ENCODE results near the gene TOP3A.

DNA sequence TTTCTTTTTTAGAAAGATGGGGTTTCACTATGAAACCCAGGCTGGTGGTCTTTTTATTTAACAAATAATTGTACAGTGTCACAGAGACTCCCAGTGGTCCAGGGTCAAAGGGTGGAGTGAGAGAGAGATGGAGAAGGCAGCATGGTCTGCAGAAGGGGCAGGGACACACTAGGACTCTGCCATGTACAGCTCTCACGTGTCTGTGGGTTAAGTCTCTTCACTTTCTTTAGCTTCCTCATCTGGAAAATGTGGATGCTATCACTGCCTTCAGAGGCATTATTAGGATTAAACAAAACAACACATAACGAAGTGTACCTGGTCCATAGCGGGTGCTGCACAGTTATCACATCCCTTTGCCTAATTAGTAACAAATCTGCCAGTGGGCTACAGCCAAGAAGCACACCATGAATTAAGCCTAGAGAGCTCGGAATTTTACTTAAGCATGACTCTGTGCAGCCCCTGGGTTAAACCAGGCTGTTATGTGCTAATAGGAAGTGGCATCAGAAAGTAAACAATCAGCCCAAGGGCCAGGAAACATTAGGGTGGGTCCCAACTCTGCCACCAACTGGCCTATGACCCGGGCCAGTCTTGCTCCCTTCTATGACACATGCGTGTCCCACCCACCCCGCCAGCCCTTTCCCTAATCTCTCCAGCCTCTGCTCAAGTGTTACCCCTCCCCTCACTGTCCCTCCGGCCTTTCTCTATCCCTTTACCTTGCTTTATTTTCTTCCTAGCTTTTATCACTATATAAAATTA is 13.9 kb downstream of the TOP3A start:
- TF ChIP-seq POLR2A (IDR thresholded peaks at IDR 0.05) (no peak), POLR2AphosphoS5 (IDR thresholded peaks at IDR 0.05) (peak in 1 of 2 donors; percentile 41), EP300 (IDR thresholded peaks at IDR 0.05) (no peak)
- TF ChIP-seq, protein P1, sequence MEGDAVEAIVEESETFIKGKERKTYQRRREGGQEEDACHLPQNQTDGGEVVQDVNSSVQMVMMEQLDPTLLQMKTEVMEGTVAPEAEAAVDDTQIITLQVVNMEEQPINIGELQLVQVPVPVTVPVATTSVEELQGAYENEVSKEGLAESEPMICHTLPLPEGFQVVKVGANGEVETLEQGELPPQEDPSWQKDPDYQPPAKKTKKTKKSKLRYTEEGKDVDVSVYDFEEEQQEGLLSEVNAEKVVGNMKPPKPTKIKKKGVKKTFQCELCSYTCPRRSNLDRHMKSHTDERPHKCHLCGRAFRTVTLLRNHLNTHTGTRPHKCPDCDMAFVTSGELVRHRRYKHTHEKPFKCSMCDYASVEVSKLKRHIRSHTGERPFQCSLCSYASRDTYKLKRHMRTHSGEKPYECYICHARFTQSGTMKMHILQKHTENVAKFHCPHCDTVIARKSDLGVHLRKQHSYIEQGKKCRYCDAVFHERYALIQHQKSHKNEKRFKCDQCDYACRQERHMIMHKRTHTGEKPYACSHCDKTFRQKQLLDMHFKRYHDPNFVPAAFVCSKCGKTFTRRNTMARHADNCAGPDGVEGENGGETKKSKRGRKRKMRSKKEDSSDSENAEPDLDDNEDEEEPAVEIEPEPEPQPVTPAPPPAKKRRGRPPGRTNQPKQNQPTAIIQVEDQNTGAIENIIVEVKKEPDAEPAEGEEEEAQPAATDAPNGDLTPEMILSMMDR (IDR thresholded peaks at IDR 0.05) = no peak
